GM21447 (cell line): ENCODE data around the gene NINJ1.

Source experiments
- ATAC-seq: cut with Tn5 transposase; IDR thresholded peaks from one replicate; pipeline ENCODE4 v1.9.1; 2021; ENCODE audit not compliant: unreplicated experiment

Gene NINJ1

GRCh38 chr9:93090091-93090655 is 43.9 kb downstream of the NINJ1 start:
- ATAC-seq: no peak

- ATAC-seq: no peak
Observed at GRCh38 chr9:93089481-93089991, 44.5 kb downstream of the NINJ1 start.

- ATAC-seq: no peak
Observed at GRCh38 chr9:93089024-93089423, 45.0 kb downstream of the NINJ1 start.

- no peak for ATAC-seq
Observed at GRCh38 chr9:93088656-93089015, 45.4 kb downstream of the NINJ1 start.

- no peak for ATAC-seq
Observed at GRCh38 chr9:93087971-93088655, 45.9 kb downstream of the NINJ1 start.

- no peak for ATAC-seq
Observed at GRCh38 chr9:93086447-93087224, 47.4 kb downstream of the NINJ1 start.

GRCh38 chr9:93085676-93086075 is 48.4 kb downstream of the NINJ1 start:
- ATAC-seq: no peak

GRCh38 chr9:93084471-93084881 is 49.6 kb downstream of the NINJ1 start:
- no peak for ATAC-seq

- ATAC-seq: no peak
Observed at GRCh38 chr9:93083592-93084470, 50.2 kb downstream of the NINJ1 start.

- ATAC-seq: no peak
Observed at GRCh38 chr9:93082841-93083411, 51.1 kb downstream of the NINJ1 start.

GRCh38 chr9:93081931-93082330 is 52.1 kb downstream of the NINJ1 start:
- no peak for ATAC-seq

GRCh38 chr9:93081081-93081529 is 52.9 kb downstream of the NINJ1 start:
- ATAC-seq: no peak

GRCh38 chr9:93080406-93080805 is 53.6 kb downstream of the NINJ1 start:
- no peak for ATAC-seq

- ATAC-seq: no peak
Observed at GRCh38 chr9:93079371-93079770, 54.7 kb downstream of the NINJ1 start.

GRCh38 chr9:93077811-93078210 is 56.2 kb downstream of the NINJ1 start:
- no peak for ATAC-seq

GRCh38 chr9:93077367-93077766 is 56.7 kb downstream of the NINJ1 start:
- ATAC-seq: no peak

GRCh38 chr9:93076792-93077128 is 57.3 kb downstream of the NINJ1 start:
- no peak for ATAC-seq

- no peak for ATAC-seq
Observed at GRCh38 chr9:93076101-93076791, 57.8 kb downstream of the NINJ1 start.

GRCh38 chr9:93072383-93072795 is 61.7 kb downstream of the NINJ1 start:
- no peak for ATAC-seq
